ENCODE data around the gene RSRC1.

GRCh38 chr3:158120330-158120729 lies 10.4 kb downstream of the RSRC1 start:
- TF ChIP-seq, protein P1, sequence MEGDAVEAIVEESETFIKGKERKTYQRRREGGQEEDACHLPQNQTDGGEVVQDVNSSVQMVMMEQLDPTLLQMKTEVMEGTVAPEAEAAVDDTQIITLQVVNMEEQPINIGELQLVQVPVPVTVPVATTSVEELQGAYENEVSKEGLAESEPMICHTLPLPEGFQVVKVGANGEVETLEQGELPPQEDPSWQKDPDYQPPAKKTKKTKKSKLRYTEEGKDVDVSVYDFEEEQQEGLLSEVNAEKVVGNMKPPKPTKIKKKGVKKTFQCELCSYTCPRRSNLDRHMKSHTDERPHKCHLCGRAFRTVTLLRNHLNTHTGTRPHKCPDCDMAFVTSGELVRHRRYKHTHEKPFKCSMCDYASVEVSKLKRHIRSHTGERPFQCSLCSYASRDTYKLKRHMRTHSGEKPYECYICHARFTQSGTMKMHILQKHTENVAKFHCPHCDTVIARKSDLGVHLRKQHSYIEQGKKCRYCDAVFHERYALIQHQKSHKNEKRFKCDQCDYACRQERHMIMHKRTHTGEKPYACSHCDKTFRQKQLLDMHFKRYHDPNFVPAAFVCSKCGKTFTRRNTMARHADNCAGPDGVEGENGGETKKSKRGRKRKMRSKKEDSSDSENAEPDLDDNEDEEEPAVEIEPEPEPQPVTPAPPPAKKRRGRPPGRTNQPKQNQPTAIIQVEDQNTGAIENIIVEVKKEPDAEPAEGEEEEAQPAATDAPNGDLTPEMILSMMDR (optimal IDR thresholded peaks at IDR 0.05 in 1 of 3, IDR thresholded peaks at IDR 0.05 in 1 of 3, conservative IDR thresholded peaks at IDR 0.05 in 1 of 3; ENCODE audit: extremely low read depth in 1 of 3, insufficient read depth in 2 of 3, low read length in 3 of 3): no peak
- TF ChIP-seq EZH2 (IDR thresholded peaks at IDR 0.05; ENCODE audit: low read length): no peak

Data from keratinocyte (primary cell).